Ishikawa (cell line): Measurements from ENCODE around the gene GHRHR.

Experiments used
- CEBPB ChIP-seq: IDR thresholded peaks from 2 replicates; pipeline ENCODE4 v1.6.1; 2012
- CREB1 ChIP-seq: IDR thresholded peaks from 2 replicates; pipeline ENCODE4 v1.6.1; 2012; ENCODE audit warnings: low read depth
- EGR1 ChIP-seq: IDR thresholded peaks from 2 replicates; pipeline ENCODE4 v1.6.1; 2012
- EP300 ChIP-seq: IDR thresholded peaks from 2 replicates; pipeline ENCODE4 v1.6.1; 2012; ENCODE audit warnings: borderline replicate concordance
- RAD21 ChIP-seq: IDR thresholded peaks from 2 replicates; pipeline ENCODE4 v1.6.1; 2012; ENCODE audit warnings: low read depth
- TAF1 ChIP-seq: IDR thresholded peaks from 2 replicates; pipeline ENCODE4 v1.6.1; 2012; ENCODE audit warnings: low read depth, mild to moderate bottlenecking
- TCF12 ChIP-seq: IDR thresholded peaks from 2 replicates; pipeline ENCODE4 v1.6.1; 2012; ENCODE audit warnings: low read depth
- YY1 ChIP-seq: IDR thresholded peaks from 2 replicates; pipeline ENCODE4 v1.6.1; 2012; ENCODE audit warnings: low read depth
- TF ChIP-seq, protein P1 (sequence below): IDR thresholded peaks from 2 replicates; pipeline ENCODE4 v1.6.1; 2012
- TF ChIP-seq, protein P2 (sequence below): IDR thresholded peaks from 2 replicates; pipeline ENCODE4 v1.6.1; 2012; ENCODE audit warnings: low read depth, mild to moderate bottlenecking

DNA sequence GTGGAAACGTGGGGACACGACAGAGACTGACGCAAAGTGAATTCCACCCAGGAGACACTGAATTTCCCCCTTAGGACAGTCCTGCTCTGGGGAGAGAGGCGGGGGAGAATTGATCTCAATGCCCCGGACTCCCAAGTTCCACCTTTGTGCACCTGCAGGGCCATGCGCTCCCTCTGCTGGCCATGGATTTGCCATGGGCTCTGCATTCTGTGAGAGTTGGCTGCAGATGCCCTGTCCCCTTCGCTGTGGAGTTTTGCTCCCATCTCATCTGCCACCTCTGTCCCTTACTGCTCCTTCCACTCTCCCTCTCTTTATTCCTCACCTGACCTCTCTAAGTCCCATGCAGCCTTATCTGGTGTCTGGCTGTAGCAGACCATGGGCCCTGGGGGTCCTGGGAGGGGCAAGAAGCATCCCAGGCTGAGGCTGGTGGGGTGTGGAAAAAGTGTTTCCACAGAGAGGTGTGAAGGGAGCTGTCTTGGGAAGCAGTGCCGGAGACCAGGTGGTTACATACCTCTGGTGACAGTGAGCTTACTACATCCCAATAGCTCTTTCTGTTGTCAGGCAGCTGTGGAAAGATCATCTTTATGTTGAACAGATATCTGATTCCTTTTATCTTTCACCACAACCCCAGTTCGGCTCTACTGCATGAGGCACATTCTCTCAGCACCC lies 14.3 kb downstream of the GHRHR start:
- TF ChIP-seq CEBPB = no peak
- no peak for TF ChIP-seq EGR1
- TF ChIP-seq EP300 = no peak
- TF ChIP-seq, protein P1, sequence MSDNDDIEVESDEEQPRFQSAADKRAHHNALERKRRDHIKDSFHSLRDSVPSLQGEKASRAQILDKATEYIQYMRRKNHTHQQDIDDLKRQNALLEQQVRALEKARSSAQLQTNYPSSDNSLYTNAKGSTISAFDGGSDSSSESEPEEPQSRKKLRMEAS = no peak
- TF ChIP-seq, protein P2, sequence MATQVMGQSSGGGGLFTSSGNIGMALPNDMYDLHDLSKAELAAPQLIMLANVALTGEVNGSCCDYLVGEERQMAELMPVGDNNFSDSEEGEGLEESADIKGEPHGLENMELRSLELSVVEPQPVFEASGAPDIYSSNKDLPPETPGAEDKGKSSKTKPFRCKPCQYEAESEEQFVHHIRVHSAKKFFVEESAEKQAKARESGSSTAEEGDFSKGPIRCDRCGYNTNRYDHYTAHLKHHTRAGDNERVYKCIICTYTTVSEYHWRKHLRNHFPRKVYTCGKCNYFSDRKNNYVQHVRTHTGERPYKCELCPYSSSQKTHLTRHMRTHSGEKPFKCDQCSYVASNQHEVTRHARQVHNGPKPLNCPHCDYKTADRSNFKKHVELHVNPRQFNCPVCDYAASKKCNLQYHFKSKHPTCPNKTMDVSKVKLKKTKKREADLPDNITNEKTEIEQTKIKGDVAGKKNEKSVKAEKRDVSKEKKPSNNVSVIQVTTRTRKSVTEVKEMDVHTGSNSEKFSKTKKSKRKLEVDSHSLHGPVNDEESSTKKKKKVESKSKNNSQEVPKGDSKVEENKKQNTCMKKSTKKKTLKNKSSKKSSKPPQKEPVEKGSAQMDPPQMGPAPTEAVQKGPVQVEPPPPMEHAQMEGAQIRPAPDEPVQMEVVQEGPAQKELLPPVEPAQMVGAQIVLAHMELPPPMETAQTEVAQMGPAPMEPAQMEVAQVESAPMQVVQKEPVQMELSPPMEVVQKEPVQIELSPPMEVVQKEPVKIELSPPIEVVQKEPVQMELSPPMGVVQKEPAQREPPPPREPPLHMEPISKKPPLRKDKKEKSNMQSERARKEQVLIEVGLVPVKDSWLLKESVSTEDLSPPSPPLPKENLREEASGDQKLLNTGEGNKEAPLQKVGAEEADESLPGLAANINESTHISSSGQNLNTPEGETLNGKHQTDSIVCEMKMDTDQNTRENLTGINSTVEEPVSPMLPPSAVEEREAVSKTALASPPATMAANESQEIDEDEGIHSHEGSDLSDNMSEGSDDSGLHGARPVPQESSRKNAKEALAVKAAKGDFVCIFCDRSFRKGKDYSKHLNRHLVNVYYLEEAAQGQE = no peak
- no peak for TF ChIP-seq TAF1
- peak; percentile 58 for TF ChIP-seq RAD21
- TF ChIP-seq TCF12 = no peak
- TF ChIP-seq CREB1 = no peak
- no peak for TF ChIP-seq YY1
